Neuronal stem cell (in vitro differentiated cells): Measurements from ENCODE around the gene LIG1.
A peak's percentile ranks its signal among the peaks of the same experiment; 100 is the strongest.

Source experiments
- DNase-seq: peaks from one replicate; pipeline ENCODE4 v3.0.0-alpha.2; 2013; ENCODE audit warnings: low spot score
- H2AFZ ChIP-seq: one replicate; pipeline ENCODE4 v1.6.1; 2013; ENCODE audit warnings: mild to moderate bottlenecking, low read length, inconsistent platforms
- H2AK5ac ChIP-seq: 2 replicates; pipeline ENCODE4 v1.6.1; 2013; ENCODE audit warnings: low read depth, mild to moderate bottlenecking, inconsistent platforms, low read length, moderate library complexity, mixed read lengths
- H2BK120ac ChIP-seq: 2 replicates; pipeline ENCODE4 v1.6.1; 2013; ENCODE audit warnings: low read depth, mild to moderate bottlenecking, inconsistent platforms, low read length, moderate library complexity, mixed read lengths
- H2BK12ac ChIP-seq: one replicate; pipeline ENCODE4 v1.6.1; 2013; ENCODE audit warnings: low read length, inconsistent platforms
- H2BK15ac ChIP-seq: 2 replicates; pipeline ENCODE4 v1.6.1; 2013; ENCODE audit warnings: mild to moderate bottlenecking, low read length, inconsistent platforms, mixed read lengths
- H2BK5ac ChIP-seq: one replicate; pipeline ENCODE4 v1.6.1; 2013; ENCODE audit warnings: inconsistent platforms, mild to moderate bottlenecking, low read length, moderate library complexity
- H3K14ac ChIP-seq: one replicate; pipeline ENCODE4 v1.6.1; 2013; ENCODE audit warnings: low read length, inconsistent platforms
- H3K18ac ChIP-seq: 2 replicates; pipeline ENCODE4 v1.6.1; 2013; ENCODE audit warnings: low read length, inconsistent platforms
- H3K23ac ChIP-seq: 2 replicates; pipeline ENCODE4 v1.6.1; 2013; ENCODE audit warnings: low read depth, mild to moderate bottlenecking, mixed read lengths, low read length, inconsistent platforms; ENCODE audit not compliant: poor library complexity
- H3K27ac ChIP-seq: replicated peaks from 3 replicates; pipeline ENCODE4 v1.5.1; 2013; ENCODE audit warnings: low read length, inconsistent platforms
- H3K27me3 ChIP-seq, 3 experiments: 2 replicates each; pipeline ENCODE4 v1.6.1; 2013; ENCODE audit warnings: low read length in 3 of 3, mild to moderate bottlenecking in 2 of 3, inconsistent platforms in 1 of 3, low read depth in 1 of 3, mixed read lengths in 1 of 3, moderate library complexity in 1 of 3; ENCODE audit not compliant: control insufficient read depth in 3 of 3, insufficient read depth in 3 of 3
- H3K36me3 ChIP-seq, 2 donors: replicated peaks in 1 of 2; 2 replicates each; pipeline ENCODE4 v1.6.1; 2013; ENCODE audit warnings: low read length in 2 of 2; ENCODE audit not compliant: control insufficient read depth in 2 of 2, insufficient read depth in 2 of 2
- H3K4ac ChIP-seq: 2 replicates; pipeline ENCODE4 v1.6.1; 2013; ENCODE audit warnings: inconsistent platforms, mild to moderate bottlenecking, low read length, moderate library complexity
- H3K4me1 ChIP-seq, 2 donors: 1 replicate in 1 of 2; 2 replicates in 1 of 2; pipeline ENCODE4 v1.6.1; 2013; ENCODE audit warnings: low read length in 2 of 2, low read depth in 1 of 2; ENCODE audit not compliant: control insufficient read depth in 2 of 2, insufficient read depth in 1 of 2
- H3K4me2 ChIP-seq: one replicate; pipeline ENCODE4 v1.6.1; 2013; ENCODE audit warnings: mild to moderate bottlenecking, low read length, inconsistent platforms; ENCODE audit not compliant: insufficient read depth, poor library complexity, severe bottlenecking
- H3K4me3 ChIP-seq, 2 donors: 2 replicates each; pipeline ENCODE4 v1.5.1; 2013; ENCODE audit warnings: low read length in 2 of 2, mild to moderate bottlenecking in 2 of 2, inconsistent platforms in 1 of 2, moderate library complexity in 1 of 2
- H3K79me1 ChIP-seq: one replicate; pipeline ENCODE4 v1.6.1; 2013; ENCODE audit warnings: low read depth, mild to moderate bottlenecking, inconsistent platforms, low read length, moderate library complexity
- H3K9ac ChIP-seq: one replicate; pipeline ENCODE4 v1.6.1; 2013; ENCODE audit warnings: mild to moderate bottlenecking, low read depth, low read length, inconsistent platforms; ENCODE audit not compliant: poor library complexity
- H3K9me3 ChIP-seq, 2 donors: replicated peaks in 1 of 2; 2 replicates each; pipeline versions ENCODE3 to v1.6.1; 2013; ENCODE audit warnings: low read length in 2 of 2, mild to moderate bottlenecking in 2 of 2, inconsistent platforms in 1 of 2, low read depth in 1 of 2, mixed read lengths in 1 of 2, moderate library complexity in 1 of 2; ENCODE audit not compliant: control insufficient read depth in 2 of 2, insufficient read depth in 1 of 2
- H4K8ac ChIP-seq: one replicate; pipeline ENCODE4 v1.6.1; 2013; ENCODE audit warnings: low read depth, mild to moderate bottlenecking, inconsistent platforms, low read length, moderate library complexity
- H4K91ac ChIP-seq: one replicate; pipeline ENCODE4 v1.6.1; 2013; ENCODE audit warnings: low read length, low read depth, mild to moderate bottlenecking, inconsistent platforms; ENCODE audit not compliant: poor library complexity
- WGBS, 2 donors: extraction: QIAGEN DNeasy Blood & Tissue Kit; methylation state at CpG; one replicate each; pipeline ENCODE4 v1.1.7; 2013; ENCODE audit warnings: missing lambda C conversion rate in 2 of 2, mixed read lengths in 1 of 2; ENCODE audit not compliant: insufficient read length in 2 of 2, insufficient replicate concordance in 1 of 2; ENCODE audit errors: extremely low coverage in 2 of 2; 5-methylcytosine and 5-hydroxymethylcytosine counted together

The LIG1 gene

DNA sequence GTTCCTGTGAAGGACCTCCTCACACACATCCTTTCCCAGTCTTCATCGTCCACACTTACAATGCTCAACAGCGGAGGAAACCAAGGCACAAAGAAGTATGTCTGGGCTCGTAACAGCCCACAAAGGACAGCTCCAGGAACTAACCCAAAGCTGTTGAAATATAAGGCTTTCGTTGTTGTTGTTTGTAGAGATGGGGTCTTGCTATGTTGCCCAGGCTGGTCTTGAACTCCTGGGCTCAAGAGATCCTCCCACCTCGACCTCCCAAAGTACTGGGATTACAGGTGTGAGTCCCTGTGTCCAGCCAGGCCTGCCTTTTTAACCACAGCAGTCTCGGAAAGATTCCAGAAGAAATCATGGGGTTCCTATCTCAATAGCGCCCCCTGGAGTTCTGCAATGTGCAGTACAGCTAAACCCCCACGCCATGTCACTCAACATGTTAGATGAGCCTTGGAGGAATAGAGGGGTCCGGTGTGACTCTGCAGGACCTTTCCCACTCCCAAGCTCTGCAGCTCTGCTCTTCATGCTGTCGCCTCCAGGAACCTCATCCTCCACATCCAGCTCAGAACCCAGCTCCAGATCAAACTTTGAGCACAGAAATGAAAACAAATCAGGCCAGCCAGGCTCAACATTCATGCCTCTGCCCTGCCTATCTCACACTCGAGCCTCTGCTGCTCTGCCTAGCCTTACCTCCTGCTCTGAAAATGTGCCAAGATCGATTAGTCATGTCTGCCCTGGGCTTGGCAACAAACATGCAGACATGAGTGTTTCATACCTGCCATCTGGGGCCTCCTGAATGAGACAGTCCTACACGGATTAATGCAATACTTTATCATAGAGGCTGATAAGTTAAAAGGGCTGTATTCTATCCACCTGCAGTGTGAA, 67.0 kb downstream of the LIG1 start:
- H2BK12ac ChIP-seq: no peak overlapping the region
- peak; percentile 56 for DNase-seq

DNA sequence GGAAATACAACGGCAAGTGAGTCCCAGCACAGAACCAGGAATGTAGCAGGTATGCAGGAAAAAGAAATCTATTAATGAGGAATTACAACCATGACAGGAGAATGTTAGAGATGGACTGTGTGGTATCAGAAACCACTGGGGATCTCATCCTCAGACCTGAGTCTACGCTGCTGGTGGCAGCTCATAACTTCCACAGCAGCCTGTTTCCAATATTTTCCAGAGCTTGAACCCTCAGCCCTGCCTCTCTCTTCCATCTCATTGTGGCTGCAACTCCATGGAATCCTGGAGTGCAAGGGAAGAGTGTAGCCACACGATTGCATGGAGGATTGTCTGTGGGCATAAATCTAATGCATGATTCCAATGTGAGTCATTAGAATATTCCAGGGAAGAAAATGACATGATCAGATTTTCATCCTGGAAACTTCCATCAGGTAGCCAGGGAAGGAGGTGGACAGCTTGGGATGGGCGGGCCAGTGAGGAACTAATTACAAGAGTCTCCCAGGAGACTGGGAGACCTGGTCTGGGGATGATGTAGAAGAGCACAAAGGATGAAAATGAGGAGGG, 74.5 kb downstream of the LIG1 start:
- no peak overlapping the region for H2AFZ ChIP-seq
- WGBS, 2 donors: no CpG with 5 or more reads among the region's 4 CpGs
- no peak overlapping the region for H3K4me3 ChIP-seq
- no peaks in the 10 kb centered on the region for H3K9me3 ChIP-seq
- no peak overlapping the region for H2BK12ac ChIP-seq
- no peak overlapping the region for H2BK15ac ChIP-seq
- no peaks in the 10 kb centered on the region for H3K79me1 ChIP-seq
- H3K4me1 ChIP-seq: peaks cover 0 to 2% of the 10 kb centered on the region in 2 donors
- H3K9ac ChIP-seq: no peak overlapping the region
- no peak overlapping the region for H2BK5ac ChIP-seq
- H3K4me2 ChIP-seq: no peak overlapping the region
- H4K8ac ChIP-seq: no peak overlapping the region
- H3K23ac ChIP-seq: no peak overlapping the region
- H3K27ac ChIP-seq: no peak overlapping the region
- no peaks in the 10 kb centered on the region for H3K36me3 ChIP-seq
- H2AK5ac ChIP-seq: no peak overlapping the region
- DNase-seq: no peak
- H4K91ac ChIP-seq: no peak overlapping the region
- no peaks in the 10 kb centered on the region for H3K27me3 ChIP-seq
- no peak overlapping the region for H3K18ac ChIP-seq
- no peak overlapping the region for H2BK120ac ChIP-seq
- no peak overlapping the region for H3K4ac ChIP-seq
- H3K14ac ChIP-seq: no peak overlapping the region

More for the DNA sequence above, 67.0 kb downstream of the LIG1 start:
- no peak overlapping the region for H2BK120ac ChIP-seq
- H3K27me3 ChIP-seq: no peaks in the 10 kb centered on the region
- H3K9ac ChIP-seq: no peak overlapping the region
- no CpG with 5 or more reads among the region's 13 CpGs for WGBS, 2 donors
- H3K23ac ChIP-seq: no peak overlapping the region
- no peak overlapping the region for H3K27ac ChIP-seq
- H2AK5ac ChIP-seq: no peak overlapping the region
- no peaks in the 10 kb centered on the region for H3K9me3 ChIP-seq
- H3K4me2 ChIP-seq: no peak overlapping the region
- H2BK15ac ChIP-seq: no peak overlapping the region
- H4K91ac ChIP-seq: no peak overlapping the region
- H3K4me1 ChIP-seq: no peaks in the 10 kb centered on the region
- H3K36me3 ChIP-seq: no peaks in the 10 kb centered on the region
- no peak overlapping the region for H4K8ac ChIP-seq
- H3K14ac ChIP-seq: no peak overlapping the region
- no peak overlapping the region for H2BK5ac ChIP-seq
- H3K18ac ChIP-seq: peak overlapping the region; percentile 69
- peak overlapping the region; percentile 63 for H2AFZ ChIP-seq
- no peak overlapping the region for H3K4me3 ChIP-seq
- H3K4ac ChIP-seq: no peak overlapping the region
- H3K79me1 ChIP-seq: no peaks in the 10 kb centered on the region

DNA sequence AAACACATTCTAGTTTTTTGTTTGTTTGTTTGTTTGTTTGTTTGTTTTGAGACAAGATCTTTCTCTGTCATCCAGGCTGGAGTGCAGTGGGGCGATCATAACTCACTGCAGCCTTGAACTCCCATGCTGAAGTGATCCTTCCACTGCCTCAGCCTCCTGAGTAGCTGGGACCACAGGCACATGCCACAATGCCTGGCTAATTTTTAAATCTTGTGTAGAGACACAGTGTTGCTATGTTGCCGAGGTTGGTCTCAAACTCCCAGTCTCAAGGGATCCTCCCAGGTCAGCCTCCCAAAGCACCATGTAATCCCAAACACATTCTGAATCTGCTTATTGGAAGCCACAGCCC, 75.3 kb downstream of the LIG1 start:
- Histone ChIP-seq H2BK12ac (no peak overlapping the region), H4K8ac (no peak overlapping the region), H3K79me1 (no peaks in the 10 kb centered on the region), H3K4ac (no peak overlapping the region), H2BK5ac (no peak overlapping the region), H2AFZ (no peak overlapping the region), H3K4me3 (no peak overlapping the region), H4K91ac (no peak overlapping the region), H3K36me3 (no peaks in the 10 kb centered on the region), H3K23ac (no peak overlapping the region), H3K27me3 (no peaks in the 10 kb centered on the region), H2BK120ac (no peak overlapping the region), H3K9ac (no peak overlapping the region), H2AK5ac (no peak overlapping the region), H3K9me3 (no peaks in the 10 kb centered on the region), H3K18ac (no peak overlapping the region), H3K14ac (no peak overlapping the region), H3K4me1 (peaks cover 0 to 2% of the 10 kb centered on the region in 2 donors), H3K27ac (no peak overlapping the region), H3K4me2 (no peak overlapping the region), H2BK15ac (no peak overlapping the region)
- DNase-seq: no peak
- no CpG with 5 or more reads among the region's 2 CpGs for WGBS, 2 donors

DNA sequence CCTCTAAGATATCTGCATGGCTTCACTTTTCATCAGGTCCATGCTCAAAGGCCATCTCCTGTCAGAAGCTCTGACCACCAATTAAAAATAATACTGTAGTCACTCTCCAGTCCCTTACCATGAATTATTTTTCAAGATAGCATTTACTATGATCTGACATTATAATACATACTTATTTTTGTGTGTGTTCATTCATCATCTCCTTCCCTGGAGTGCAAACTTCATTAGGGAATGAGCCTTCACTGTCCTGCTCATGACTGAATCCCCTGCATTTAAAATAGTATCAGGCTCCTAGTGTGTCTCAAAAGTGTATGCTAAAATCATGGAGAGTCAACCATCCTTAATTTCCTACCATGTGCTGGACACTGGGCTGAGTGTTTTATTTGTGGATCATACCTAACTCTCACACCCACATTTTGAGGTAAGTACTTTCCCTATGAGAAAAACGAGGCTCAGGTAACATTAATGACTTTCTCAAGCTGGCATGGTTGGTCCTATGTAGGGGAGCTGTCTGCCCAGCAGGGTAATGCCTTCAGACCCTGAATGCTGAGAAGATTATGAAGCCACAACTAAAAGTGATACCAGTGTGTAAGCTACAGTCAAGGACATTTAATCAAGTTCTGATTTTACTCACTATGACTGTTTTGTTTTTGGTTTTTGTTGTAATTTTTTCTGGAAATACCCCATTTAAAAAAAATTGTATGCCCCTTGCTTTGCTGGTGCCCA, 75.9 kb downstream of the LIG1 start:
- Histone ChIP-seq H2BK5ac (no peak overlapping the region), H3K36me3 (no peaks in the 10 kb centered on the region), H3K9me3 (no peaks in the 10 kb centered on the region), H2AK5ac (no peak overlapping the region), H2BK15ac (no peak overlapping the region), H3K23ac (no peak overlapping the region), H3K79me1 (no peaks in the 10 kb centered on the region), H3K4me2 (no peak overlapping the region), H3K4me3 (no peak overlapping the region), H3K4me1 (peaks cover 0 to 2% of the 10 kb centered on the region in 2 donors), H2BK12ac (no peak overlapping the region), H3K27ac (no peak overlapping the region), H3K27me3 (no peaks in the 10 kb centered on the region), H4K8ac (no peak overlapping the region), H3K18ac (no peak overlapping the region), H2AFZ (no peak overlapping the region), H3K14ac (no peak overlapping the region), H3K9ac (no peak overlapping the region), H4K91ac (no peak overlapping the region), H2BK120ac (no peak overlapping the region), H3K4ac (no peak overlapping the region)
- no peak for DNase-seq
- no CpG with 5 or more reads among the region's 1 CpG for WGBS, 2 donors
